Measurements from ENCODE around the gene TMEM42.

The TMEM42 gene

GRCh38 chr3:44874308-44874707 lies 12.6 kb downstream of the TMEM42 start, which contains the start of gene TGM4:
TSS of gene TGM4 (plus strand) at chr3:44874608. CDS start at chr3:44874679, 71 bp downstream.
- no peak for DNase-seq (ENCODE audit: low read depth, low spot score)

- DNase-seq (ENCODE audit: low read depth, low spot score), result no peak
Observed at GRCh38 chr3:44875596-44875995, 13.9 kb downstream of the TMEM42 start.

GRCh38 chr3:44877333-44877732 lies 15.6 kb downstream of the TMEM42 start:
- DNase-seq (ENCODE audit: low read depth, low spot score), result no peak

- DNase-seq (ENCODE audit: low read depth, low spot score), result no peak
Observed at GRCh38 chr3:44880284-44880683, 18.6 kb downstream of the TMEM42 start.

- no peak for DNase-seq (ENCODE audit: low read depth, low spot score)
Observed at GRCh38 chr3:44883213-44883955, 21.7 kb downstream of the TMEM42 start.

- no peak for DNase-seq (ENCODE audit: low read depth, low spot score)
Observed at GRCh38 chr3:44883999-44884431, 22.3 kb downstream of the TMEM42 start.

GRCh38 chr3:44885618-44886017 lies 23.9 kb downstream of the TMEM42 start:
- DNase-seq (ENCODE audit: low read depth, low spot score), result no peak

GRCh38 chr3:44886561-44886960 lies 24.8 kb downstream of the TMEM42 start:
- DNase-seq (ENCODE audit: low read depth, low spot score), result no peak

GRCh38 chr3:44887101-44887500 lies 25.4 kb downstream of the TMEM42 start:
- no peak for DNase-seq (ENCODE audit: low read depth, low spot score)

GRCh38 chr3:44890258-44890657 lies 28.5 kb downstream of the TMEM42 start:
- no peak for DNase-seq (ENCODE audit: low read depth, low spot score)

GRCh38 chr3:44890852-44891251 lies 29.1 kb downstream of the TMEM42 start:
- no peak for DNase-seq (ENCODE audit: low read depth, low spot score)

- no peak for DNase-seq (ENCODE audit: low read depth, low spot score)
Observed at GRCh38 chr3:44892689-44893088, 31.0 kb downstream of the TMEM42 start.

- no peak for DNase-seq (ENCODE audit: low read depth, low spot score)
Observed at GRCh38 chr3:44893097-44893496, 31.4 kb downstream of the TMEM42 start.

GRCh38 chr3:44894485-44894884 lies 32.8 kb downstream of the TMEM42 start:
- no peak for DNase-seq (ENCODE audit: low read depth, low spot score)

- no peak for DNase-seq (ENCODE audit: low read depth, low spot score)
Observed at GRCh38 chr3:44896440-44896839, 34.7 kb downstream of the TMEM42 start.

- DNase-seq (ENCODE audit: low read depth, low spot score), result no peak
Observed at GRCh38 chr3:44899683-44900367, 38.1 kb downstream of the TMEM42 start.

- no peak for DNase-seq (ENCODE audit: low read depth, low spot score)
Observed at GRCh38 chr3:44902628-44903027, 40.9 kb downstream of the TMEM42 start.

- no peak for DNase-seq (ENCODE audit: low read depth, low spot score)
Observed at GRCh38 chr3:44903314-44903713, 41.6 kb downstream of the TMEM42 start.

- no peak for DNase-seq (ENCODE audit: low read depth, low spot score)
Observed at GRCh38 chr3:44903751-44904150, 42.0 kb downstream of the TMEM42 start.

- DNase-seq (ENCODE audit: low read depth, low spot score), result no peak
Observed at GRCh38 chr3:44905446-44906157, 43.9 kb downstream of the TMEM42 start.

- no peak for DNase-seq (ENCODE audit: low read depth, low spot score)
Observed at GRCh38 chr3:44906997-44907396, 45.3 kb downstream of the TMEM42 start.

GRCh38 chr3:44907612-44908011 lies 45.9 kb downstream of the TMEM42 start:
- no peak for DNase-seq (ENCODE audit: low read depth, low spot score)

All from iPS DF 19.7 (cell line).